ENCODE data around the gene PHYKPL. TPM values are rescaled to one million over a fixed set of nuclear protein-coding genes. Genes with fewer than 3 reads are reported as not detected.

The PHYKPL gene
- total RNA-seq, 1 donor from 2014 or later: 70.2 TPM

GRCh38 chr5:178162481-178162880, 70.1 kb downstream of the PHYKPL start:
- Mint-ChIP-seq H3K27ac (ENCODE audit: unreplicated experiment) (no peak overlapping the region), H3K9me3 (ENCODE audit: unreplicated experiment) (no peaks in the 10 kb centered on the region), H3K4me3 (ENCODE audit: unreplicated experiment) (no peak overlapping the region)

GRCh38 chr5:178160176-178160575, 72.4 kb downstream of the PHYKPL start:
- no peak overlapping the region for H3K27ac Mint-ChIP-seq (ENCODE audit: unreplicated experiment)
- H3K4me3 Mint-ChIP-seq (ENCODE audit: unreplicated experiment): no peak overlapping the region
- TF ChIP-seq CTCF (IDR thresholded peaks at IDR 0.05): no peak
- H3K9me3 Mint-ChIP-seq (ENCODE audit: unreplicated experiment): no peaks in the 10 kb centered on the region
- no peaks in the 10 kb centered on the region for H3K36me3 Mint-ChIP-seq (ENCODE audit: unreplicated experiment)
- peaks cover 6% of the 10 kb centered on the region for H3K4me1 Mint-ChIP-seq (ENCODE audit: unreplicated experiment)
- peaks cover 14% of the 10 kb centered on the region for H3K27me3 Mint-ChIP-seq (ENCODE audit: unreplicated experiment)
- DNase-seq (ENCODE audit: extremely low spot score, unreplicated experiment): no peak

More at GRCh38 chr5:178162481-178162880, 70.1 kb downstream of the PHYKPL start:
- no peak for DNase-seq (ENCODE audit: extremely low spot score, unreplicated experiment)
- Mint-ChIP-seq H3K27me3 (ENCODE audit: unreplicated experiment) (peaks cover 19% of the 10 kb centered on the region), H3K36me3 (ENCODE audit: unreplicated experiment) (no peaks in the 10 kb centered on the region), H3K4me1 (ENCODE audit: unreplicated experiment) (peaks cover 6% of the 10 kb centered on the region)
- TF ChIP-seq CTCF (IDR thresholded peaks at IDR 0.05): no peak

Other genes with a start within 250 kb of the PHYKPL start
- gene PROP1, start 236.6 kb downstream of the PHYKPL start, total RNA-seq: not detected in 2 replicates
- 0.55 and 0.64 TPM in 2 replicates for gene N4BP3, start 119.3 kb downstream of the PHYKPL start, total RNA-seq
- gene RMND5B, start 101.8 kb downstream of the PHYKPL start, total RNA-seq: 38.8 and 39.5 TPM in 2 replicates
- gene NHP2, start 78.9 kb downstream of the PHYKPL start, total RNA-seq: 91.0 and 94.2 TPM in 2 replicates
- not detected in 2 replicates for gene GMCL2, start 45.4 kb downstream of the PHYKPL start, total RNA-seq
- 128 and 131 TPM in 2 replicates for gene HNRNPAB, start 28.3 kb downstream of the PHYKPL start, total RNA-seq

All from osteocyte (in vitro differentiated cells).